NOMO-1 treated with DMSO at 0.1 percent for 48 hours (cell line): ENCODE results near the gene MRPS23.

Source experiments
- DNase-seq: peaks from one replicate; lab custom pipeline; 2025; ENCODE audit not compliant: unreplicated experiment; lab: John Stamatoyannopoulos, UW

The MRPS23 gene

DNA sequence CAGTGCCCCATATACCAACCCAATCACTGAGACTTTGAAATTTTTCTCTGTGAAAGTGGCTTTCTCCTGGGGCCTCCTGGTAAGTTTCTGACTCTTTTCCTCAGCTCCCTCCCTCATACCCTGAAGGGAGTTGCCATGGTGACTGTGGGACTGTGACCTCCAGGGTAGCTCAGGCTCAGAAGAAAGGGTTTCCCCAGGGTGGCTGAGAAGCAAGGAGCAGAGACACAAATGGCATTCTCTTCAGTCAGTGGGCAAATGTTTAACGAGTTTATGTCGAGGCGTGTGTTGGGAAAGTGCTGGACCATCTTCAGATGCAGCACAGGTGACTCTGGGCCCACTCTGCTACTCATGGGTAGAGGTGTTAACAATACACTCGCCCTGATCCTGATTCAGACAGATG is 46.8 kb downstream of the MRPS23 start:
- no peak for DNase-seq

DNA sequence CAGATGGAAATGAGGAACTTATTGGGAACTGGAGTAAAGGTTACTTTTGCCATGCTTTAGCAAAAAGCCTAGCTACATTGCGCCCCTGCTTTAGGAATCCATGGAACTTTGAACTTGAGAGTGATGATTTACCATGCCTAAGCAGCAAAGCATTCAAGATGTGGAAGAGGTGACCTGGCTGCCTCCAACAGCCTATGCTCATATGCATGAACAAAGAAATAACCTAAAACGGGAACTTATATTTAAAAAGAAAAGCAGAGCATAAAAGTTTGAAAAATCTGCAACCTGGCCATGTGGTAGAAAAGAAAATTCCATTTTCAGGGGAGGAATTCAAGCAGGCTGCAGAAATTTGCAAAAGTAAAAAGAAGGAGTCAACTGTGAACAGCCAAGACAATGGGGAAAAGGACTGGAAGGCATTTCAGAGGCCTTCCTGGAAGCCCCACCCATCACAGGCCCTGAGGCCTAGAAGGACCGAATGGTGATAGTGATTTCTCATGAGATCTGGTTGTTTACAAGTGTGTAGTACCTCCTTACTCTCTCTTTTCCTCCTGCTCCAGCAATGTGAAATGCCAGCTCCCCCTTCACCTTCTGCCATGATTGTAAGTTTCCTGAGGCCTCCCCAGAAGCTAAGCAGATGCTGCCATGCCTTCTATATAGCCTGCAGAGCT is 48.7 kb downstream of the MRPS23 start:
- no peak for DNase-seq

- DNase-seq, result no peak
These were observed 55.0 kb downstream of the MRPS23 start for GRCh38 chr17:57794841-57795240.

DNA sequence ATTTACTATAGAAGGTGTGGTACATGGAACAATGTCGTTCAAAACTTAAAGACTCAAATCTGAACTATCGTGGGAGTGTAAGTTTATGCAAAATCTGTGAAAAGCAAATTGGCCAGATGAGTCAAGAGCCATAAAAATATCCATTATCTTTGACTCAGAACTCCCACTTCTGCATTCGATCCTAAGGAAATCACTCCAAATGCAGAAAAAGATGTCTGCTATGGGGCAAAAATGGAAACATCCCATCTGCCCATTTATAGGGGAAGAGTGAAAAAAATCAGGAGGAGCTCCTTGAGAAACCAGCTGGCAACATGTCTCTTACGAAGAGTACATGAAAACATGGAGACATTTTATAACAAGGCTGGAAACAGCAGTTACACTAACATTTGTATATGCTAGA is 61.1 kb downstream of the MRPS23 start:
- no peak for DNase-seq

DNA sequence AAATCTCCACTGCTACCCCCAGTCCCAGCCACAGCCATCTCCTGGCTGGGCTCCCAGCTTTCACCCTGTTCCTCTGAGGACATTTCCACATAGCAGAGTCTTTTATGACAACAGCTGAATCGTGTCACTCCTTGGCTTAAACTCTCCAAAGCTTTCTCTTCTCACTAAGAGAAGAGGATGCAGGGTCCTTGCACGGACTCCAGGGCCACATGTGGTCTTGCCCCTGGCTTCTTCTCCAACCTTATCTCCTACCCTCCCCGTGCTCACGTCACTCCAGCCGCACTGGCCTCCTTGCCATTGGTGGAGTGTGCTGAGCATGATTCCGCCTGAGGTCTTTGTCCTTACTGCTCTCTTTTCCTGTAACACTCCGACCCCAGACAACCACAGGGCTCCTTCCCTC is 64.8 kb downstream of the MRPS23 start:
- no peak for DNase-seq
